GM18508 (cell line): ENCODE results near the gene CRAMP1.
"Not testable (repeated sequence)": the region's sequence is repeated elsewhere in the genome, so short reads cannot be mapped to it uniquely, and the experiment has no call there.

Experiments used
- ATAC-seq: cut with Tn5 transposase; IDR thresholded peaks from one replicate; pipeline ENCODE4 v1.9.1; 2021; ENCODE audit warnings: moderate number of reproducible peaks; ENCODE audit not compliant: insufficient read depth, unreplicated experiment

CRAMP1 gene

DNA sequence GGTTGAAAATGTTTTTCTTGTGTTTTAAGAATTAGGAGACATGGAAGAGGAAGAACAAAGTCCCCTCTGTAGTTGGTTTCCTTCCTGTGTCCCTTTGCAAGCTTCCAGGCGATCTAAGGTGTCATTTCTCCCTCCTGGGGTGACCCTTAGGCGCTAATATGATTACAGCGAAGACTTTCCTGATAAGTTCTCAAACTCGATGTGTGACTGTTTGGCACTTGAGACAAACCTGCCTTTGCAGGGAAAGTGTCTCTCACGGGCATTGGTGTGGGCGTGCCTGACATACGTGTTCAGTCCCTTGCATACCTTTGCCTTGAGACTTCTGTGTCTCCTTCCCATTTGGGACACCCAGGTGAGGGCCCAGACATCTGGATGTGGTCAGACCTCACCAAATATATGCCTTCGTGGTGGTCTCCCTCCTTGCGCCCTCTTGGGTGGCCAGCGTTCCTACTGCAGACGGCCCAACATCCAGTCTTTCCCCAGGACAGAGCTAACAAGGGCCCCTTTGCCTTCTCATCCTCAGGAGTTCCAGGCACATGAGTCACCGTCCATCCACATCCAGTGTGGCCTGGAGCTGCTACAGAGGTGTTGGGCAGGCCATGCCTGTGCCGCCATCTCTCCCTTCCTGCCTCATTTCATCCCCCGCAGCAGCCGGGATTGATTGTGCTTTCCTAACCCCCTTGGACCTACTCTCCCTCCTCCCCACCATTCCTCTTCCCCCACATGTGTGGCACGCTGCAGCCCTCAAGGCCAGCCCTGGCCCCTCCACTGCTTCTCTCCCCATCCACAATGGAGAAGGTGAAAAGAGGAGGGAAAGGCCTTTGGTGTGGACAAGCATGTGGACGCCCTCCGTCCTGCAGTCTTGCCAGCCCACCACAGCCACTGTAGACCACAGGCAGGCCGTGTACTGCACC lies 62.8 kb downstream of the CRAMP1 start:
- ATAC-seq, result no peak

- no peak for ATAC-seq
These were observed 64.5 kb downstream of the CRAMP1 start for GRCh38 chr16:1676661-1677060.

DNA sequence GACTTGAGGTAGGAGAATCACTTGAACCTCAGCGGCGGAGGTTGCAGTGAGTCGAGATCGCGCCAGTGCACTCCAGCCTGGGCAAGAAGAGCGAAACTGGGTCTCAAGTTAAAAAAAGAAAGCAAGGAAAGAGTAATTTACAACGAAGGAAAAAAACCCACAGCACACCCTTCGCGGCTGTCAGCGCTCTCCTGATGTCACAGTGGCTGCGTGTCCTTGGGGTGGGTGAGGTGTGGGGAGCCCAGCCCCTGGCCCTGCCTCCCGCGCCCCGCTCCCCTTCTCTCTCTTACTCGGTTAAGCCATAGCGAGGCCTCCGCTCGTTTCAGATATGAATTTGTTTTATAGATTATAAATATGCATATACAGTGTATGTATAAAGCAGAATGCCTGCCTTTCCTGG lies 65.2 kb downstream of the CRAMP1 start:
- no peak for ATAC-seq

GRCh38 chr16:1677942-1678499 lies 65.9 kb downstream of the CRAMP1 start, which contains the start of gene JPT2:
Gene JPT2 (plus strand): TSS chr16:1678279. CDS start chr16:1678313, 34 bp downstream.
- peak; percentile 75 for ATAC-seq

DNA sequence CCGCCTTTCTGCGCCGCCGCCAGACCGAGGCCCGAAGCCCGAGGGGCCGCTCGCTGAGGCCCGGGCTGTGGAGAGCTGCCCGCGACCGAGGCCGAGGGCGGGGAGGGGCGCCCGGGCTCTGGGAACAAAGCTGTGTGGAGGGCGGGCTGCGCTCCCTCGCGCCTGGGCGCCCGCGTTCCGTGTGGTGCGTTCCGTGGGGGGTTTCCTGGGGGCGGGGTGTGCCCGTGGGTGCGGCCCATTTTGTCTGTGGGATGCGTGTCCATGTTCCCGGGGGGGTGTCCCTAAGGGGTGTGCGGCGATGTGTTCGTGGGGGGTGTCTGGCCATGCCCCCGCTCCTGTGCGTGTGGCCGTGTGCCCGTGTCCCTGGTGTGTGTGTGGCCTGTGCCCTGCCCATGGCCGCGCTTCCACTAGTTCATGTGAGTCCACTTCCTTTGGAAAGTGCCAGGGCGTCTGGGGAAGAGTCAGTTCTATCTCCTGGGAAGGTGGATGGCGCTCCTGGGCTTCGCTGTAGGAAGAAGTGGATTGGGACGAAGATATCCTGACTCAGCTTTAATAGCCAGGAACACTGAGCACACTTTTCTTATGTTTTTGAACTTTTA lies 66.4 kb downstream of the CRAMP1 start:
- no peak for ATAC-seq

- ATAC-seq, result no peak
These were observed 68.2 kb downstream of the CRAMP1 start for GRCh38 chr16:1680361-1680760.

DNA sequence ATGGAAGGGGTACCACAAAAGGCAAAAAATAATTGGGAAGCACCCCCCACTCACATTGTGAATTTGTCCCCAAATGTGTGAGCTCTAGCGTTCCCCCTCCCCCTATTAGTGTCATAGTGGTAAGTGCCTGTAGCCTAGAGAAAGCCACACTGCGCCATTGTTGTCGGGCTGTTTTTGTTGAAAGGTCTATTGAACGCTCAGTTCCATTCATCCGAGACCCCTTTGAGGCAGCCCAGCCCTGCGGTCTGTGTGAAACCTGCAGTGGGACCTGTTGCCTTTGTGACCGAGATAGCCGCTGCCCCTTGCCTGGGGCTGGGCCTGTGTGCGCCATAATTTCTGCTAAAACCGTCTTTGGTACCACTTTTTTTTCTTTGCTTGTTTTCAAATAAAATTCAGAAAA lies 68.9 kb downstream of the CRAMP1 start:
- ATAC-seq, result no peak

GRCh38 chr16:1687427-1688316 lies 75.5 kb downstream of the CRAMP1 start:
- no peak for ATAC-seq

DNA sequence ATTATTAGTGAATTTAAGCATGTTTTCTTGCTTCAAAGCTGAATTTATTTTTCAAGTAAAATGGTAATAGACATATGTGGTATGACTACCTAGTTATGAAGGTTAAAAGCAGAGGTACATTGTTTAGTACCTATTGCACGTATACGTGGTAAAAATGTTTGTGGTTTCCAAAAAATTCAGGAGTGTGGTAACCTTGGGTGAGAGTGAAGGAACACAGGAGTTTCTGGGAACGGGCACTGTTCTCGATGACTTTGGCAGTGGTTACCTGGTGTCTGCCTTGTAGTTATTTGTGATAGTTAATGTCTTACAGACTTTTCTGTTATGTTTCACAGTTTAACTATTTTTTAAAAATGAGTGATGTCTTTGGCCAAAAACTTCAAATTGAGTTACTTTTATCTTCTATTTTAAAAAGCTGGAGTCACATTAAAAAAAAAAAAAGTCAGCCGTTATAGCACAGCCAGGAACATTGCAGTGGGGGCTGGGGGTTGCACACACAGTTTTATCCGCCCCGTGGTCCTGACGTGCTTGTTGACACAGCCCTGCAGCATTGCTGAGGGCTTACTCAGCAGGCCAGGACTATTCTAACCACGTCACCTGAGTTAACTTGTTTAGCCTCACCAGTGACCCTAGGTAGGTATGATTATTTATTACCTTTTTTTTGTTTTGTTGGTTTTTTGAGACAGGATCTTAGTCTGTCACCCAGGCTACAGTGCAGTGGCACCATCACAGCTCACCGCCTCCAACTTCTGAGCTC lies 76.8 kb downstream of the CRAMP1 start:
- no peak for ATAC-seq

GRCh38 chr16:1689853-1690252 lies 77.7 kb downstream of the CRAMP1 start:
- ATAC-seq, result no peak

DNA sequence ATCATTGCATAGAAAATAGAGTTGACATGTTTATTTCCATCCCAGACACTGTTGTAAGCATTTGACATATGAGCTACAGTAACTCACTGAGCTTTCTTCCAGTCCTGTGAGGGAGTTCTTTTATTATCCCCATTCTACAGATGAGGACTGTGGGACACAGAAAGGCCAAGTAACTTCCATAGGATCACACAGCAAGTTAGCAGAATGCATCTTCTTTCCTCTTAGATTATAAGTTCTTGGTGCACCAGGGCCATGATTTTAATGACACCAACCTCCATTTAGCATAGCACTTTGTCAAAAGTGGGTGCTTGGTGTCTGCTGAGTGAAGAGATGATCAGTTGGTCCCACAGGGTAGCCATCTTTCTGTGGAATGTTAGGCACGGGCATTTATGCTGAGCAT lies 78.7 kb downstream of the CRAMP1 start:
- no peak for ATAC-seq

DNA sequence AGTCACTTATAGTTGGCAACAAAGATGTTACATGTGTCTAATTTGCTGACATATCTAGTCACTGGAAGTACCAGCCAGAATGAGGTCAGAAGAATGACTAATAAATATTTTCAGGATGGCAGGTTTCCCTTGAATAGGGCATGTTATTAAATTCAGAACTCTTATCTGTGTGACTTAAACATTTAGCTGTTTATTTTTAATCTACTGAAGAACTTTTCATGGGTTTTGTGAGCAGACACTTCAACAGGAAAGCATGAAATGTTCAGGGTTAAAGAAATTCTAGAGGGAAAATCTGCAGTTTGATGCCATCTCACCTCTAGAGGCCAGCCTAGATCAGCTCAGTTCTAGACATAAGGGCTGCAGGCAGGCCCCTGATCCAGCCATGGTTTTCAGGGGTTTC lies 79.1 kb downstream of the CRAMP1 start:
- no peak for ATAC-seq

GRCh38 chr16:1691956-1692355 lies 79.8 kb downstream of the CRAMP1 start:
- no peak for ATAC-seq

DNA sequence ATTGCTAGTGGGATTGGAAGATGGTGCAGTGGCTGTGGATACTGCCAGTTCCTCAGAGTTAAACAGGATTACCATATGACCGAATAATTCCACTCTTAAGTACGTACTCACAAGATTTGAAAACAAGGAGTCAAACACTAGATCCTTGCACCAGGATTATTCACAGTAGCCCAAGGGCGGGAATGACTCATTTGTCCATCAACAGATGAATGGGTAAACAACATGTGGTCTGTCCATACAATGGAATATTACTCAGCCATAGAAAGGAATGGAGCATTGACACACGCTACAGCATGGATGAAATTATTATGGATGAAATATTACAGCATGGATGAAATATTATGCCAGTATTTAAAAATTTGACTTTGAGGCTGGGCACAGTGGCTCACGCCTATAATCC lies 84.7 kb downstream of the CRAMP1 start:
- ATAC-seq, result no peak

DNA sequence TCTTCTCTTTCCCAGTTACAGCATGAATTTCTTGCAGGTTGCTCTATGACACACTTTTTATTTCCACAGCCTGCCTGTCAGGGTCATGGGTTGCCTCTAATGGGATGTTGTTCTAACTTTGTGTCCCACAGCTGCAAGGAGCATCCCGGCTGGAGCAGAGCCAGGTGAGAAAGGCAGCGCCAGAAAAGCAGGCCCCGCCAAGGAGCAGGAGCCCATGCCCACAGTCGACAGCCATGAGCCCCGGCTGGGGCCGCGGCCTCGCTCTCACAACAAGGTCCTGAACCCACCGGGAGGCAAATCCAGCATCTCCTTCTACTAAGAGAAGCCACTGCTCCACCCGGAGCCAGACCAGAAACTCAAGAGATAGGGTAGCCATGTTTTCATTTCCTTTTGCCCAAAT lies 86.5 kb downstream of the CRAMP1 start:
- no peak for ATAC-seq

GRCh38 chr16:1700246-1700645 lies 88.1 kb downstream of the CRAMP1 start:
- no peak for ATAC-seq

- no peak for ATAC-seq
These were observed 89.2 kb downstream of the CRAMP1 start for GRCh38 chr16:1701216-1701878.

- not testable (repeated sequence) for ATAC-seq
These were observed 93.1 kb downstream of the CRAMP1 start for GRCh38 chr16:1705324-1705687.

- ATAC-seq, result peak; percentile 39
These were observed 93.7 kb downstream of the CRAMP1 start, which contains the start of gene MAPK8IP3 for GRCh38 chr16:1705688-1706385. Gene MAPK8IP3 (plus strand): TSS chr16:1706195. CDS start chr16:1706340, 145 bp downstream.
